SK-N-SH treated with all-trans-retinoic acid at 6 μM for 48 hours (cell line): ENCODE results near the gene TSPAN18.

Experiments
- ATAC-seq: fragments of 200-7000 bp; cut with Tn5 transposase; 3 replicates; pipeline ENCODE4 v1.9.1; 2020; ENCODE audit warnings: mild to moderate bottlenecking, moderate library complexity
- CSDC2 ChIP-seq: fragments of 250-450 bp; sonication (Bioruptor Pico); IDR thresholded peaks from 2 replicates; pipeline ENCODE4 v1.5.0; 2020; ENCODE audit warnings: mild to moderate bottlenecking, moderate library complexity
- CSRNP3 ChIP-seq: fragments of 250-450 bp; sonication (Bioruptor Pico); IDR thresholded peaks from 2 replicates; pipeline ENCODE4 v1.5.1; 2021; ENCODE audit warnings: mild to moderate bottlenecking, moderate library complexity
- ESRRG ChIP-seq: fragments of 250-450 bp; sonication (Bioruptor Pico); IDR thresholded peaks from 2 replicates; pipeline ENCODE4 v1.6.1; 2021; ENCODE audit warnings: mild to moderate bottlenecking
- GLIS3 ChIP-seq: fragments of 250-450 bp; sonication (Bioruptor Pico); IDR thresholded peaks from 2 replicates; pipeline ENCODE4 v1.5.0; 2020; ENCODE audit warnings: mild to moderate bottlenecking, moderate library complexity
- ISL1 ChIP-seq: fragments of 250-450 bp; sonication (Bioruptor Pico); IDR thresholded peaks from 2 replicates; pipeline ENCODE4 v2.1.2; 2022; ENCODE audit warnings: mild to moderate bottlenecking, moderate library complexity
- OSR1 ChIP-seq: fragments of 250-450 bp; sonication (Bioruptor Pico); IDR thresholded peaks from 2 replicates; pipeline ENCODE4 v1.8.0; 2022; ENCODE audit warnings: moderate library complexity, mild to moderate bottlenecking, inconsistent platforms
- PPARA ChIP-seq: fragments of 250-450 bp; sonication (Bioruptor Pico); IDR thresholded peaks from 2 replicates; pipeline ENCODE4 v1.5.0; 2020; ENCODE audit warnings: mild to moderate bottlenecking, borderline replicate concordance
- RARB ChIP-seq: fragments of 250-450 bp; sonication (Bioruptor Pico); IDR thresholded peaks from 2 replicates; pipeline ENCODE4 v1.8.0; 2021; ENCODE audit warnings: mild to moderate bottlenecking, moderate library complexity
- SNAI2 ChIP-seq: fragments of 250-450 bp; sonication (Bioruptor Pico); IDR thresholded peaks from 2 replicates; pipeline ENCODE4 v1.5.0; 2020; ENCODE audit warnings: mild to moderate bottlenecking, moderate library complexity
- TCF4 ChIP-seq: fragments of 250-450 bp; sonication (Bioruptor Pico); IDR thresholded peaks from 2 replicates; pipeline ENCODE4 v1.8.0; 2021; ENCODE audit warnings: mild to moderate bottlenecking, moderate library complexity, borderline replicate concordance
- TOX ChIP-seq: fragments of 250-450 bp; sonication (Bioruptor Pico); IDR thresholded peaks from 2 replicates; pipeline ENCODE4 v1.8.0; 2021; ENCODE audit warnings: mild to moderate bottlenecking, moderate library complexity, borderline replicate concordance
- TSHZ2 ChIP-seq: fragments of 250-450 bp; sonication (Bioruptor Pico); IDR thresholded peaks from 2 replicates; pipeline ENCODE4 v1.5.0; 2020; ENCODE audit warnings: mild to moderate bottlenecking, moderate library complexity
- ZC3H10 ChIP-seq: fragments of 250-450 bp; sonication (Bioruptor Pico); IDR thresholded peaks from 2 replicates; pipeline ENCODE4 v1.5.1; 2021; ENCODE audit warnings: mild to moderate bottlenecking, moderate library complexity
- ZFP3 ChIP-seq: fragments of 250-450 bp; sonication (Bioruptor Pico); IDR thresholded peaks from 2 replicates; pipeline ENCODE4 v1.5.0; 2020; ENCODE audit warnings: mild to moderate bottlenecking, moderate library complexity
- ZFP30 ChIP-seq: fragments of 450-650 bp; formaldehyde crosslinking; IDR thresholded peaks from 2 replicates; pipeline ENCODE4 v1.5.0; 2022; ENCODE audit warnings: mild to moderate bottlenecking, moderate library complexity
- ZNF565 ChIP-seq: fragments of 450-650 bp; formaldehyde crosslinking; conservative IDR thresholded peaks from 2 replicates; pipeline ENCODE4 v1.5.0; 2020; ENCODE audit warnings: low read depth, mild to moderate bottlenecking, moderate library complexity
- ZNF70 ChIP-seq: fragments of 450-650 bp; formaldehyde crosslinking; IDR thresholded peaks from 2 replicates; pipeline ENCODE4 v1.5.0; 2020; ENCODE audit warnings: mild to moderate bottlenecking, moderate library complexity
- ZNF8 ChIP-seq: fragments of 450-650 bp; formaldehyde crosslinking; IDR thresholded peaks from 2 replicates; pipeline ENCODE4 v1.5.0; 2020; ENCODE audit warnings: mild to moderate bottlenecking, moderate library complexity
- TF ChIP-seq, protein P1 (sequence below): fragments of 250-450 bp; sonication (Bioruptor Pico); IDR thresholded peaks from 2 replicates; pipeline ENCODE4 v1.8.0; 2020; ENCODE audit warnings: mild to moderate bottlenecking, moderate library complexity, borderline replicate concordance
- TF ChIP-seq, protein P2 (sequence below): fragments of 250-450 bp; sonication (Bioruptor Pico); IDR thresholded peaks from 2 replicates; pipeline ENCODE4 v1.5.1; 2020; ENCODE audit warnings: low read depth, mild to moderate bottlenecking, moderate library complexity

TSPAN18 gene

DNA sequence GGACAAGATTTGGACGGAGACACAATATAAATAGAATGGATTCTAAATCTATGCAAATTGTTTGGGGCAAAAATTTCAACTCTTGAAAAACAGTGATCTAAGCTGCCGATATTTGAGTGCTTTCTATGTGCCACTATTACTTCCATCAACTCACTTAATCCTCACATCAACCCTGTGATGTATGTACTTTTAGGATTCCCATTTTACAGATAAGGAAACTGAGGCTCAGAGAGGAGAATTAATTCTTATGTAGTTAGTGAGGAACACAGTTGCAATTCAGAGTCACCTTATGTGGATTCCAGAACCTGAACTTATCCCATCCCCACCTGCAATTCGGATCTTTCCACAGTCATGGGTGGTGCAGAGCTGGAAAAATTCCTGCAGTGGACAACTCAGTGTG is 60.3 kb downstream of the TSPAN18 start (continued):
- TF ChIP-seq RARB (CRISPR knock-in tag) (no peak), OSR1 (CRISPR knock-in tag) (no peak), ZFP3 (no peak), ZC3H10 (CRISPR knock-in tag) (no peak), ZNF8 (no peak)

GRCh38 chr11:44787981-44788380 is 61.2 kb downstream of the TSPAN18 start:
- ATAC-seq = no peak
- no peak for TF ChIP-seq TSHZ2 (CRISPR knock-in tag)
- TF ChIP-seq, protein P1, sequence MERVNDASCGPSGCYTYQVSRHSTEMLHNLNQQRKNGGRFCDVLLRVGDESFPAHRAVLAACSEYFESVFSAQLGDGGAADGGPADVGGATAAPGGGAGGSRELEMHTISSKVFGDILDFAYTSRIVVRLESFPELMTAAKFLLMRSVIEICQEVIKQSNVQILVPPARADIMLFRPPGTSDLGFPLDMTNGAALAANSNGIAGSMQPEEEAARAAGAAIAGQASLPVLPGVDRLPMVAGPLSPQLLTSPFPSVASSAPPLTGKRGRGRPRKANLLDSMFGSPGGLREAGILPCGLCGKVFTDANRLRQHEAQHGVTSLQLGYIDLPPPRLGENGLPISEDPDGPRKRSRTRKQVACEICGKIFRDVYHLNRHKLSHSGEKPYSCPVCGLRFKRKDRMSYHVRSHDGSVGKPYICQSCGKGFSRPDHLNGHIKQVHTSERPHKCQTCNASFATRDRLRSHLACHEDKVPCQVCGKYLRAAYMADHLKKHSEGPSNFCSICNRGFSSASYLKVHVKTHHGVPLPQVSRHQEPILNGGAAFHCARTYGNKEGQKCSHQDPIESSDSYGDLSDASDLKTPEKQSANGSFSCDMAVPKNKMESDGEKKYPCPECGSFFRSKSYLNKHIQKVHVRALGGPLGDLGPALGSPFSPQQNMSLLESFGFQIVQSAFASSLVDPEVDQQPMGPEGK = no peak
- TF ChIP-seq TCF4 (CRISPR knock-in tag) = no peak
- TF ChIP-seq ISL1 (CRISPR knock-in tag) = no peak
- no peak for TF ChIP-seq ZC3H10 (CRISPR knock-in tag)

GRCh38 chr11:44788536-44789261 is 61.9 kb downstream of the TSPAN18 start:
- no peak for ATAC-seq
- no peak for TF ChIP-seq OSR1 (CRISPR knock-in tag)
- no peak for TF ChIP-seq GLIS3 (CRISPR knock-in tag)
- TF ChIP-seq, protein P1 = no peak
- no peak for TF ChIP-seq ZNF70 (CRISPR knock-in tag)
- TF ChIP-seq SNAI2 (CRISPR knock-in tag) = no peak
- no peak for TF ChIP-seq TOX
- no peak for TF ChIP-seq PPARA (CRISPR knock-in tag)
- TF ChIP-seq RARB (CRISPR knock-in tag) = no peak
- no peak for TF ChIP-seq CSRNP3
- no peak for TF ChIP-seq CSDC2 (CRISPR knock-in tag)
- TF ChIP-seq ZFP30 = no peak
- TF ChIP-seq TCF4 (CRISPR knock-in tag) = no peak
- TF ChIP-seq, protein P2, sequence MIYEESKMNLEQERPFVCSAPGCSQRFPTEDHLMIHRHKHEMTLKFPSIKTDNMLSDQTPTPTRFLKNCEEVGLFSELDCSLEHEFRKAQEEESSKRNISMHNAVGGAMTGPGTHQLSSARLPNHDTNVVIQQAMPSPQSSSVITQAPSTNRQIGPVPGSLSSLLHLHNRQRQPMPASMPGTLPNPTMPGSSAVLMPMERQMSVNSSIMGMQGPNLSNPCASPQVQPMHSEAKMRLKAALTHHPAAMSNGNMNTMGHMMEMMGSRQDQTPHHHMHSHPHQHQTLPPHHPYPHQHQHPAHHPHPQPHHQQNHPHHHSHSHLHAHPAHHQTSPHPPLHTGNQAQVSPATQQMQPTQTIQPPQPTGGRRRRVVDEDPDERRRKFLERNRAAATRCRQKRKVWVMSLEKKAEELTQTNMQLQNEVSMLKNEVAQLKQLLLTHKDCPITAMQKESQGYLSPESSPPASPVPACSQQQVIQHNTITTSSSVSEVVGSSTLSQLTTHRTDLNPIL (CRISPR knock-in tag) = no peak
- no peak for TF ChIP-seq ZNF8

- TF ChIP-seq ZNF565 (no peak), OSR1 (CRISPR knock-in tag) (no peak), CSRNP3 (no peak), ESRRG (CRISPR knock-in tag) (no peak), GLIS3 (CRISPR knock-in tag) (no peak)
- TF ChIP-seq, protein P1 = no peak
- no peak for ATAC-seq
Measured at GRCh38 chr11:44789496-44789895, 62.7 kb downstream of the TSPAN18 start.
